Measurements from ENCODE around the gene LSM7. TPM values are rescaled to one million over a fixed set of nuclear protein-coding genes. Genes with fewer than 3 reads are reported as not detected.

The LSM7 gene
- polyA plus RNA-seq, 1 donor from 2014 or later: 550 TPM

DNA sequence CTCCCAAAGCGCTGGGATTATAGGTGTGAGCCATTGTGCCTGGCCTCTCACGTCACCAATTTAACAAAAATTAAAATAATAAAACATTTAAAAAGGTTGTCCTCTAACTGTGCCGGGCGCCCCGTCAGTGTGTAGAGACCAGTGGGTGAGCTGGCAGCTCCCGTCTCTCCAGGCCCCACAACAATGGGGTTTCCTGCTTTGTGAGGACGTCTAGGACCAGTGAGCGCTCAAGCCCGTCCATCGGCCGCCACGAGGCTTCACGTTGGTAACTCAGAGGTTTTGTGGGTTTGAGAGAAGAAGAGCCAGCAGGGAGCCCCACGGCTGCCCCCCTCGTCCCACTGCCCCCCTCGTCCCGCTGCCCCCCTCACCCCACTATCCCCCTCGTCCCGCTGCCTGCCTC is 4.7 kb downstream of the LSM7 start:
- Histone ChIP-seq H3K36me3 (ENCODE audit: insufficient read depth, low read length) (no peaks in the 10 kb centered on the region), H3K9me3 (ENCODE audit: low read length) (no peaks in the 10 kb centered on the region), H2AFZ (ENCODE audit: low read depth, low read length) (no peak overlapping the region), H4K20me1 (ENCODE audit: insufficient read depth) (no peaks in the 10 kb centered on the region), H3K4me3 (ENCODE audit: low read length) (no peak overlapping the region), H3K9me2 (ENCODE audit: insufficient read depth, low read length) (no peaks in the 10 kb centered on the region), H3K4me2 (ENCODE audit: low read length) (no peak overlapping the region), H3K9ac (ENCODE audit: low read length) (no peak overlapping the region), H3F3A (ENCODE audit: insufficient read depth, low read length, poor library complexity, severe bottlenecking) (no peaks in the 10 kb centered on the region), H3K27me3 (ENCODE audit: insufficient read depth, low read depth, low read length) (no peaks in the 10 kb centered on the region), H3K27ac (ENCODE audit: low read length) (no peak overlapping the region), H3K79me2 (replicated peaks; ENCODE audit: insufficient read depth, low read length) (peaks cover 12% of the 10 kb centered on the region)
- TF ChIP-seq EP300 (conservative IDR thresholded peaks at IDR 0.05; ENCODE audit: poor library complexity, severe bottlenecking): no peak
- TF ChIP-seq, protein P1, sequence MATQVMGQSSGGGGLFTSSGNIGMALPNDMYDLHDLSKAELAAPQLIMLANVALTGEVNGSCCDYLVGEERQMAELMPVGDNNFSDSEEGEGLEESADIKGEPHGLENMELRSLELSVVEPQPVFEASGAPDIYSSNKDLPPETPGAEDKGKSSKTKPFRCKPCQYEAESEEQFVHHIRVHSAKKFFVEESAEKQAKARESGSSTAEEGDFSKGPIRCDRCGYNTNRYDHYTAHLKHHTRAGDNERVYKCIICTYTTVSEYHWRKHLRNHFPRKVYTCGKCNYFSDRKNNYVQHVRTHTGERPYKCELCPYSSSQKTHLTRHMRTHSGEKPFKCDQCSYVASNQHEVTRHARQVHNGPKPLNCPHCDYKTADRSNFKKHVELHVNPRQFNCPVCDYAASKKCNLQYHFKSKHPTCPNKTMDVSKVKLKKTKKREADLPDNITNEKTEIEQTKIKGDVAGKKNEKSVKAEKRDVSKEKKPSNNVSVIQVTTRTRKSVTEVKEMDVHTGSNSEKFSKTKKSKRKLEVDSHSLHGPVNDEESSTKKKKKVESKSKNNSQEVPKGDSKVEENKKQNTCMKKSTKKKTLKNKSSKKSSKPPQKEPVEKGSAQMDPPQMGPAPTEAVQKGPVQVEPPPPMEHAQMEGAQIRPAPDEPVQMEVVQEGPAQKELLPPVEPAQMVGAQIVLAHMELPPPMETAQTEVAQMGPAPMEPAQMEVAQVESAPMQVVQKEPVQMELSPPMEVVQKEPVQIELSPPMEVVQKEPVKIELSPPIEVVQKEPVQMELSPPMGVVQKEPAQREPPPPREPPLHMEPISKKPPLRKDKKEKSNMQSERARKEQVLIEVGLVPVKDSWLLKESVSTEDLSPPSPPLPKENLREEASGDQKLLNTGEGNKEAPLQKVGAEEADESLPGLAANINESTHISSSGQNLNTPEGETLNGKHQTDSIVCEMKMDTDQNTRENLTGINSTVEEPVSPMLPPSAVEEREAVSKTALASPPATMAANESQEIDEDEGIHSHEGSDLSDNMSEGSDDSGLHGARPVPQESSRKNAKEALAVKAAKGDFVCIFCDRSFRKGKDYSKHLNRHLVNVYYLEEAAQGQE (IDR thresholded peaks at IDR 0.05; ENCODE audit: borderline replicate concordance): no peak
- no peak for TF ChIP-seq MXI1 (conservative IDR thresholded peaks at IDR 0.05; ENCODE audit: poor library complexity, severe bottlenecking)
- no peak for TF ChIP-seq EZH2 (IDR thresholded peaks at IDR 0.05; ENCODE audit: borderline replicate concordance, insufficient read depth, low read length, poor library complexity, severe bottlenecking)
- TF ChIP-seq POLR2AphosphoS5 (IDR thresholded peaks at IDR 0.05): no peak
- TF ChIP-seq, protein P2, sequence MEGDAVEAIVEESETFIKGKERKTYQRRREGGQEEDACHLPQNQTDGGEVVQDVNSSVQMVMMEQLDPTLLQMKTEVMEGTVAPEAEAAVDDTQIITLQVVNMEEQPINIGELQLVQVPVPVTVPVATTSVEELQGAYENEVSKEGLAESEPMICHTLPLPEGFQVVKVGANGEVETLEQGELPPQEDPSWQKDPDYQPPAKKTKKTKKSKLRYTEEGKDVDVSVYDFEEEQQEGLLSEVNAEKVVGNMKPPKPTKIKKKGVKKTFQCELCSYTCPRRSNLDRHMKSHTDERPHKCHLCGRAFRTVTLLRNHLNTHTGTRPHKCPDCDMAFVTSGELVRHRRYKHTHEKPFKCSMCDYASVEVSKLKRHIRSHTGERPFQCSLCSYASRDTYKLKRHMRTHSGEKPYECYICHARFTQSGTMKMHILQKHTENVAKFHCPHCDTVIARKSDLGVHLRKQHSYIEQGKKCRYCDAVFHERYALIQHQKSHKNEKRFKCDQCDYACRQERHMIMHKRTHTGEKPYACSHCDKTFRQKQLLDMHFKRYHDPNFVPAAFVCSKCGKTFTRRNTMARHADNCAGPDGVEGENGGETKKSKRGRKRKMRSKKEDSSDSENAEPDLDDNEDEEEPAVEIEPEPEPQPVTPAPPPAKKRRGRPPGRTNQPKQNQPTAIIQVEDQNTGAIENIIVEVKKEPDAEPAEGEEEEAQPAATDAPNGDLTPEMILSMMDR (IDR thresholded peaks at IDR 0.05; ENCODE audit: poor library complexity, severe bottlenecking): no peak
- no peak for TF ChIP-seq RAD21 (conservative IDR thresholded peaks at IDR 0.05)
- TF ChIP-seq SMC3 (conservative IDR thresholded peaks at IDR 0.05; ENCODE audit: poor library complexity): no peak
- TF ChIP-seq TAF1 (IDR thresholded peaks at IDR 0.05; ENCODE audit: low read depth): no peak

DNA sequence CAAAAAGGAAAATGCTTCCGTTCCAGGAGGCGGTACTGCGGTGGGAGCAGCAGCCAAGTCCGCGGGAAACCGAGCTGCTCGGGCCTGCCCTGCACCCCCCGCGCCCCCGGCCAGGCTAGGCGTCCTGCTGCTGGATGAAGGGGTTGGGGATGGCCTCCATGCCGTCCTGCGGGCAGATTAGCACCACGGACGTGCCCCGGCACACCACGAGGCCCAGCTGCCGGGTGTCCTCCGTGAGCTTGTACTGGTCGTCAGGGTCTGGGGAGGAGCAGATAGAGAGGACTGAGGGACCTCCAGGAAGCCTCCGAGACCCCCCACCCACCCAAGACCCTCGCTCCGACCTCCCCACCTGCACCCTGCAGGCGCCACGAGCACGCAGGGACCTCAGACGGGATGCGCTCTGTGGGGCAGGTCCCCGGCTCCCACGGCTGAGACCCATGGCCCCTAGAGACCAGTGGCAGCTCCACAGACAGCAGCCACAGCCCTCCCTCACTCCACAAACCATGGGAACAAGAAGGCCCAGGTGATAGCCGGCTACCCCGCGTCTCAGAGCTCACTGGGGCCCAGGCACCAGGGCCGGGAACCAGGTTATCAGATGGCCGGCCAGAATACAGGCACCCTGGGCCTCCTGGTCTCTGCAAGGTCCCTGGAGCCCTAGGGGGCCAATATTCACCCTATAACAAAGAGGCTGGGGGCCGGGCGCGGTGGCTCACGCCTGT is 6.7 kb downstream of the LSM7 start:
- Histone ChIP-seq H3K36me3 (ENCODE audit: insufficient read depth, low read length) (no peaks in the 10 kb centered on the region), H4K20me1 (ENCODE audit: insufficient read depth) (no peaks in the 10 kb centered on the region), H3K4me2 (ENCODE audit: low read length) (no peak overlapping the region), H3F3A (ENCODE audit: insufficient read depth, low read length, poor library complexity, severe bottlenecking) (no peaks in the 10 kb centered on the region), H3K27ac (ENCODE audit: low read length) (no peak overlapping the region), H3K4me3 (ENCODE audit: low read length) (no peak overlapping the region), H3K27me3 (ENCODE audit: insufficient read depth, low read depth, low read length) (no peaks in the 10 kb centered on the region), H3K9ac (ENCODE audit: low read length) (no peak overlapping the region), H3K9me2 (ENCODE audit: insufficient read depth, low read length) (no peaks in the 10 kb centered on the region), H2AFZ (ENCODE audit: low read depth, low read length) (no peak overlapping the region), H3K79me2 (replicated peaks; ENCODE audit: insufficient read depth, low read length) (peaks cover 2% of the 10 kb centered on the region), H3K9me3 (ENCODE audit: low read length) (no peaks in the 10 kb centered on the region)
- TF ChIP-seq EP300 (conservative IDR thresholded peaks at IDR 0.05; ENCODE audit: poor library complexity, severe bottlenecking) (no peak), POLR2AphosphoS5 (IDR thresholded peaks at IDR 0.05) (no peak), RAD21 (conservative IDR thresholded peaks at IDR 0.05) (no peak), MXI1 (conservative IDR thresholded peaks at IDR 0.05; ENCODE audit: poor library complexity, severe bottlenecking) (no peak), SMC3 (conservative IDR thresholded peaks at IDR 0.05; ENCODE audit: poor library complexity) (no peak), EZH2 (IDR thresholded peaks at IDR 0.05; ENCODE audit: borderline replicate concordance, insufficient read depth, low read length, poor library complexity, severe bottlenecking) (no peak)
- TF ChIP-seq, protein P2 (IDR thresholded peaks at IDR 0.05; ENCODE audit: poor library complexity, severe bottlenecking): no peak

All from neural cell (in vitro differentiated cells).